Posterior vena cava (tissue), 2 donors: Measurements from ENCODE around the gene SNX24. TPM values are rescaled to one million over a fixed set of nuclear protein-coding genes. Genes with fewer than 3 reads are reported as not detected.

Experiments used
- DNase-seq: peaks from one replicate; pipeline ENCODE4 v3.0.0-alpha.2; 2020; ENCODE audit warnings: low spot score
- intact Hi-C, 2 donors: fragments of 100-400 bp; cut with DNase I; formaldehyde crosslinking; loops; one replicate each; pipeline versions ENCODE4 v1.14.1 to v1.14.2; 2022 to 2023
- total RNA-seq, 2 donors: library from RNA; stranded (reverse); fragmentation: NEBNext Ultra II Directional; extraction: Animal tissue kit (Norgen Biotek cat#: 25700); gene quantifications; one replicate each; pipeline ENCODE4 v1.2.1, GENCODE V29; 2021
- donor health status: DM: yes; HTN: yes; CAD: no.
- donor health status: DM: yes; HTN: yes; CAD: no.

SNX24 gene
- total RNA-seq, 2 donors from 2014 or later: 14.9 to 16.1 TPM

- intact Hi-C loops: no loop called here
- DNase-seq: no peak
Measured at GRCh38 chr5:123044926-123045617, 199.7 kb downstream of the SNX24 start.

GRCh38 chr5:123046222-123046621 is 200.8 kb downstream of the SNX24 start:
- intact Hi-C loops: no loop called here
- no peak for DNase-seq

DNA sequence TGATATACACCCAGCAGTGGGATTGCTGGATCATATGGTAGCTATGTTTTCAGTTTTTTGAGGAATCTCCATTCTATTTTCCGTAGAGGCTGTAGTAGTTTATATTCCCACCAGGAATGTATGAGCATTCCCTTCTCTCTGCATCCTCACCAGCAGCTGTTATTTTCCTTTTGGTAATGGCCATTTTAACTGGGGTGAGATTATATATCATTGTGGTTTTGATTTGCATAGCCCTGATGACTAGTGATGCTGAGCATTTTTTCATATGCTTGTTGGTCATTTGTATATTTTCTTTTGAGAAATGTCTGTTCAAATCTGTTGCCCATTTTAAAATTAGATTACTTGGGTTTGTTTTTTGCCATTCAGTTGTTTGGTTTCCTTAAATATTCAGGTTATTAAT is 202.3 kb downstream of the SNX24 start:
- intact Hi-C loops: no loop called here
- DNase-seq: no peak

- intact Hi-C loops: no loop called here
- DNase-seq: no peak
Measured at GRCh38 chr5:123051206-123051605, 205.8 kb downstream of the SNX24 start.

Other genes starting within 250 kb of the SNX24 start
- 10 to 100 TPM; 65.9 to 68.2 TPM for gene SNX2, start 70.5 kb upstream of the SNX24 start, total RNA-seq
- 10 to 100 TPM; 46.2 to 76.8 TPM for gene PPIC, start 191.1 kb downstream of the SNX24 start, total RNA-seq
- gene PRDM6, start 243.6 kb downstream of the SNX24 start, total RNA-seq: 1 to 10 TPM; 6.5 to 6.9 TPM